GM23248 (cell line): ENCODE data around the gene TLK1.

Source experiments
- EZH2 ChIP-seq: fragments of 200-600 bp; sonication (generic); IDR thresholded peaks from 2 replicates; pipeline ENCODE4 v1.6.1; 2018; ENCODE audit warnings: antibody characterized with exemption, mild to moderate bottlenecking; ENCODE audit not compliant: insufficient read depth, poor library complexity, severe bottlenecking
- EZH2phosphoT487 ChIP-seq: fragments of 200-600 bp; sonication (generic); IDR thresholded peaks from 2 replicates; pipeline ENCODE4 v1.6.1; 2018; ENCODE audit warnings: antibody characterized with exemption, moderate library complexity, mild to moderate bottlenecking, low read depth; ENCODE audit not compliant: insufficient read depth

DNA sequence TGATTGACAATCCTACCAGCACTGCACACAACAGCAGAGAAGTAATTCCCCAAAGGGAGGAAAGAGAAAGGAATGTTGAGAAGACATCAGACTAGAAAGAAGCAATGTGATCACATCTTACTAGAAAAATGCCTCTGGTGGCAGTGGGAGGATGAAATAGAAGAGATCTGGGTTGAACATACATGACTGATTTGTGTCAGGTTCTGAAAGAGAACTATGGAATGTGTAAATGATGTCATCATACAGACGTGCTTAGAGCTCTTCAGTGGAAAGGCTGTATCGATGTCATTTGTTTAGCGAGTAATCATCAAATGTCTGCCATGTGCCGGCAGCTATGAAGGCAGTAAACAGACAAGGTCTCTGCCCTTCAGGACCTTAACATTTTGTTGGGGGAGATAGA lies 206.8 kb downstream of the TLK1 start:
- TF ChIP-seq EZH2 (no peak), EZH2phosphoT487 (no peak)
